T-helper 2 cell (primary cell): ENCODE measurements around the gene TALDO1.

Experiments used
- DNase-seq, 5 experiments: peaks; one replicate each; pipeline versions ENCODE4 v3.0.0 to v3.0.0-alpha.2; 2012 to 2022
- total RNA-seq, 2 donors: gene quantifications; one replicate each; lab custom pipeline; 2026; lab: John Stamatoyannopoulos, UW

TALDO1 gene
- total RNA-seq = 28.7 to 37.4 reads per million in 2 donors

DNA sequence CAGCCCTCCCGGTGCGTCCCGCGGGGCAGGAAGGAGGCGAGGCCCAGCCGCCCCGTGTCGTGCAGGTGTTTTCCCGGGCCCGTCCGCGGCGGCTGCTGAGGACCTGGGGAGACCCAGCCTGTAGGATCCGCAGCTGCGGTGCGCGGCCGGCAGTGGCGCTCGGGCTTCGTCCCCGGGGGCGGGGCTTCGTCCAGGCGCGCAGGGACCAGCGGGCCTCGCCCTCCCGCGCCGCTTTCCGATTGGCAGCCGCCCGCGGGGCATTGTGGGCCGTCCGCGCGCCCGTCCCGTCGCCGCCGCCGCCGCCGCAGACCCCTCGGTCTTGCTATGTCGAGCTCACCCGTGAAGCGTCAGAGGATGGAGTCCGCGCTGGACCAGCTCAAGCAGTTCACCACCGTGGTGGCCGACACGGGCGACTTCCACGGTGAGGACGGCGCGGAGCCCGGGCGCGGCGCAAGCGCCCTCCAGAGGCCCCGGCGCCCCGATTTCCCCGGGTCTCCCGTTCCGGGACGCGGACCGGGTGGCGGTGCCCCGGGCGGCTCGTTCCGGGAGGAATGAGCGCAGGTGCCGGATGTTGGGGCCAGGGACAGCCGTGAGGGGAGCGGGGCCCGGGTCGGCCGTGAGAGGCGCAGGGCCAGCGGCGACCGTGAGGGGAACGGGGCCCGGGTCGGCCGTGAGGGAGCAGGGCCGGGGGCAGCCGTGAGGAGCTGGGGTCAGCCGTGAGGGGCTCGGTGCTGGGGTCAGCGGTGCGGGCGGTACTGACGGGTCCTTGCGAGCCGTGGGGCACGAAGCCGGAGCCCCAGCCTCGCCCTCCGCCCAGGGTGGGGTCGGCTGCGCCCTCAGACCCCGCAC, at the start of gene TALDO1:
TALDO1 (plus strand) TSS at position 307 of the 849 bp plus-strand sequence; CDS start at position 325, 18 bp downstream.
- peak; percentile 65 to 88 (median 77) for DNase-seq

DNA sequence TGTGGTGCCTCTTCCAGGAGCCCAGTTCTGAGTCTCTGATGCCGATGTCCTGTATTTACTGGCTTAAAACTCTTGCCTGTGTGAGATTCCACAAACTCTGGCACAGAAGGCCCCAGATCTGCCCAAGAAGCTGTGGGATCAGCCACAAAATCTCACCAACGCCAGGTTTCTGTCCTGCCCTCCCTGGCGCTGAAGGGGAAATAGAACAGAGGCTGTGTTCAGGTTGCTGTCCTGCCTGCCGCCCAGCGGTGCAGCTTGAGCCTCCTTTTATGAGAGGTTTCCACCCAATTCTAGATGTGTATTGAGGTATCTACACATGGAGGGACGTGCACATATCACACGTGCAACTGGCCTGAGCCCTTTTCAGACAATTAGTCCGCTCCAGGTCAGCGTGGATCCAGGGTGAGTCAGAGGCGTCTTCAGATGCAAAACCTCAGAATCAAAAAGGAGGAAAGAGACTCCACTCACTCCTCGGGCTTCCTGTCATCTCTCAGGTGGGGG, 49.4 kb upstream of the TALDO1 start:
- DNase-seq = no peak

DNA sequence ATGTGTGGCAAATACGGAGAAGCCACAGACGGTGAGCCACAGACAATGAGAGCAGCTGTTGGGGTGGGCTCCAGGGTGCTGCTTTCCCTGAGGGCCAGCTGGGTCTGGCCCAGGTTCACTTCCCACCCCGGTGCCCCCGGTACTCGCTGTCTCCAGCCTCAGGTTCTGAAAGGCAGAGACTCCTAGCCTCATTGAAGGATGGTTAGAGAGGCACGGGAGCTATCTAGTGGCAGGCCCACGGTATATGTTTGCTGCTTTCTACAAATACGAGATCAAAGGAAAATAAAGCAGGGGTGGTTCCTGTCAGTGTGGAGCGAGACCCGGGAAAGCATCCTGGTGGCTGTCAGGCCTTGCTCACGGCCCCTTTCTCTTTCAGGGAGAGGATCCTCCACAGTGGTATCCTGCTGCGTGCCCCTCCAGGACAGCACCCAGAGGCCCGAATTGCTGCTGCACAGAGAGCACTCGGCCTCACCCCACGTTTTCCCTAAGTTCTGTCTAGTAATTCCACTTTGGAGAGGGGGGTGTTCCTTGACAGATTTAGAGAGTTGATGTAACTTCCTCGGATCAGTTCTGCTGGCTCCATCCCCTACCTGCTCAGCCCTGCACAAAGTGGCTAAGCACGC, 48.7 kb upstream of the TALDO1 start:
- DNase-seq = no peak

DNA sequence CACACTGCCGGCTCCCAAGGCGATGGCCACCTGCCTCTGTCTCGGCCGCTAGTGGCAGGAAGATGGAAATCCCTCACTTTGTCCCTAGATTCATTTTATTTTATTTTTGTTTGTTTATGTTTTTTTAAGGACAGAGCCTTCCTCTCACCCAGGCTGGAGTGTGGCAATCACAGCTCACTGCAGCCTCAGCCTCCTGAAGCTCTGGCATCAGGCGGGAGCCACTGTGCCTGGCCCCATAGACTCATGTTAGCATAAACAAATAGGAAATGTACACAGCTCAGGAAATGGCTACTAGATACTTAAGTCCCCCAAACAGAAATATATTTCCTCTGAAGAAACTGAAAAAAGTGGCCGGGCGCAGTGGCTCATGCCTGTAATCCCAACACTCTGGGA, 48.2 kb upstream of the TALDO1 start:
- DNase-seq = no peak

DNA sequence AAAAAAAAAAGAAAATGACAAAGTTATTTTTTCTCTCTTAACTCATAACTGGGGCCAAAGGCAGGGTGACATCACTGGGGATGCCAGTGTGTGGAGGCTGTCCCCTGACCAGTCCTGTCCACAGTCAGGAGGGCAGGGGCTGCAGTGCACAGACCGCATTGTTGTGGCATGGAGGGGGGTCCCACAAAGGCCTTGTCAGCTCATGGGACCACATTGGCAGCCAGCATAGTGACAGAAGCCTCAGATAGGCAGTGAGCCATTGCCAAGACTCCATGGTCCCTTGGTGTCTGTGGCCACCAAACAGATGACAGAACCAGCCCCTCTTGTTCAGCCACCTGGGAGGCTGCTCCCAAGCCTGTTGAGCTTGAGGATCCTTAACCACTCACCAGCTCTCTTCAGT, 47.5 kb upstream of the TALDO1 start:
- no peak for DNase-seq

DNA sequence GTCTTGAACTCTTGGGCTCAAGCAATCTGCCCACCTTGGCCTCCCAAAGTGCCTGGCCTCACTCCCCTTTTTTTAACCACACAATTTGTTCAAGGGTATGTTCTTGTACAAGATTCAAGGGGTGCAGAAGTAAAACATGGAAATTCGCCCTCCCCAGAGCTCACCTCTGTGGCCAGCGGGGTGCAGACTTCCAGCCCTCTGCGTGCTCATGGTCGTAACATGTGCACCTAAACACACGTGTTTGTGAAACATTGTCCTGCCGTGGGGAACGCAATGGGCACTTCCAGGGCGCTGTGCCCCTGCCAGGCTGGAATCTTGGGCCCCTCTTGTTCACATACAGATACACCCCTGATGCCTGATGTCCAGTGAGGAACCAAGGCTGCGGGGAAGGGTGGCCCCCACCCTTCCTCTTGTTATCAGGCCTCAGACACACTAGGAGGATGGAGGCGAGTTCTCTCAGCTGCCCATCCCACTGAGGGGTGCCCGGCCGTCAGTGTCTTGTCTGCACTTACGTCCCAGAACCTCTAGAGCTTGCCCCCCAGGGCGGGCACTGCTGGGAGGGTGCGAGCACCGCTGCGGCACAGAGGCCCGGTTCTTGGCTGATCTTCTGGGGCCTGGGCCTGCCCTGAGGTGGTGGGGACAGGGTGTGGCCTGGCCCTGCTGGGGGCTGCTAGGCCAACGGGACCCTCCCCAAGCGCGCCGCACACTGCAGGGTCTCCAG, 45.4 kb upstream of the TALDO1 start:
- no peak for DNase-seq

DNA sequence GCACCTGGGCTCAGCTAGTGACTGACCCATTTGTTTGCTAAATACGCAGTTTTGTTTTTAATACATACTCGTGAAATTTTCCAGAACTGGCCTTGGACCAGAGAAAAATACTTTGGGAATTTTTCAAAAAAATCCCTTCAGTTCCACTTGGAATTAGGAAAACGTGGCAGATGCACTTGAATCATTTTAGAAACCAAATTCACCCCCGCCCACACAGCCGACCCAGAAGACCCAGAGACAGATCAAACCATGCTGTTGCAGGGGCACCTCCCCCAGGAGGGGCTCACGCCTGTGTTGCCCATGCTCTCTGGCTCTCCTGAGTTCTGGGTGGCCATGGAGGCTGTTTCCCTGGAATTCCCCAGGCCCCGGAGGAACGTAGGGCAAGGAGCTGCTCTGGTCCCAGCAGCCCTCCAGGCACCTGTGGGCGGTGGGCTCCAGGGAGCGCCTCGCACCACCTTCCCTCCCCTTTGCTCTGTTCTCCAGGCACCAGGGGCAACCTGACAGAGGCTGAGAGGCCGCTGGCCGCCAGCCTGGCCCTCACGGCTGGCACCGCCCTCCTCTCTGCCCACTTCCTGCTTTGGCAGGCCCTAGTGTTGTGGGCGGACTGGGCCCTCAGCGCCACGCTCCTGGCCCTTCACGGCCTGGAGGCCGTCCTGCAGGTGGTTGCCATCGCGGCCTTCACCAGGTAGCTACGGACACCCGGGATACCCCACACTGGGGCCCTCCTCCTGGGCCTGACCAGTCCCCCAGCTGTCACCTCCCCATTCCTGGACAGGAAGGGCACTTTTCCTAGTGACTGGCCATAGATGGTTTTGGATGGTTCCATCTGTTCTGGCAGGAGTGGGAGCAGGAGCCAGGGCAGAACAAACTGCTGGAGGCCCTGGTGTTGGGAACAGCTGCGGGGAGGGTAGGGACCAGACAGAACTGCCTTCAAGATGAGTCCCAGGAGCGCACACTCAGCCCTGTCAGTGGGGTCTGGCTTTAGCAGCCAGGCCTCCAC, 44.5 kb upstream of the TALDO1 start:
- no peak for DNase-seq

DNA sequence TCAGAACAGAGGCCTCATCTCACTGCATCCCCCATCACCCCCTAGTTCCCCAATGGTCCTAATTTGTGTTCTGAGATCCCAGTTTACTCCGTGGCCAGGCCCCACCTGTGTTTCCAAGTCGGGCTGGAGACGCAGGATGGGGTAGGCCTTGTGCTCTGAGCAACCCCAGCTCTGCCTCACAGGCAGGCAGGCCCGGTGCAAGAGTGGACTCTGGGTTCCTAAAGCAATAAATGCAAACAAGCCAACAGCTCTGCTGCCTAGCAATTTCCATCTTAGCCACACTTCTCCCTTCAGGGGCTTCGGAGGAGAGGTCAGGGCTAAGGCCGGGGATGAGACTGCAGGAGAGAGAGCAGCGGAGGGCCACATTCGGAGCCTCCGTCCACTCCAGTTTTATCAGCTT, 43.8 kb upstream of the TALDO1 start:
- DNase-seq = no peak

DNA sequence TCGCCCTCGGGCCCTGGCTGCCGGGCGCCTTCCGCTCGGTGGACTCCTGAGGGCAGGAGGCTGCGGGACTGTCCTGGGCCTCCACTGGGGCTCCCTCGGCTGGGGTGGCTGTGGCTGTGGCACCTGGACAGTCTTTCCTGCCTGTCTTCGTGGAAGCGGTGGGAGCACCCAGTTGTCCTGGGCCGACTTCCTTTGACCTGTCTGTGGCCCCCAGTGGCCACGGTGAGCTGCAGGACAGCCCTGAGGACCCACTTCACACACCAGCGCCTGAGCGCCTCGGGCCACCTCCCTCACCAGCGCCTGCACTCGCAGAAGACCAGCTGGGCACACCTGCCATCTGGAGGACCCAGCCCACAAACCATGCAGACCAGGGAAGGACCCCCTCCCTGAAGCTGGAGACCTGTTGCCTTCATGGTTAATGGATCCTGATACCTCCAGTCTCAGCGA, 43.0 kb upstream of the TALDO1 start:
- no peak for DNase-seq

DNA sequence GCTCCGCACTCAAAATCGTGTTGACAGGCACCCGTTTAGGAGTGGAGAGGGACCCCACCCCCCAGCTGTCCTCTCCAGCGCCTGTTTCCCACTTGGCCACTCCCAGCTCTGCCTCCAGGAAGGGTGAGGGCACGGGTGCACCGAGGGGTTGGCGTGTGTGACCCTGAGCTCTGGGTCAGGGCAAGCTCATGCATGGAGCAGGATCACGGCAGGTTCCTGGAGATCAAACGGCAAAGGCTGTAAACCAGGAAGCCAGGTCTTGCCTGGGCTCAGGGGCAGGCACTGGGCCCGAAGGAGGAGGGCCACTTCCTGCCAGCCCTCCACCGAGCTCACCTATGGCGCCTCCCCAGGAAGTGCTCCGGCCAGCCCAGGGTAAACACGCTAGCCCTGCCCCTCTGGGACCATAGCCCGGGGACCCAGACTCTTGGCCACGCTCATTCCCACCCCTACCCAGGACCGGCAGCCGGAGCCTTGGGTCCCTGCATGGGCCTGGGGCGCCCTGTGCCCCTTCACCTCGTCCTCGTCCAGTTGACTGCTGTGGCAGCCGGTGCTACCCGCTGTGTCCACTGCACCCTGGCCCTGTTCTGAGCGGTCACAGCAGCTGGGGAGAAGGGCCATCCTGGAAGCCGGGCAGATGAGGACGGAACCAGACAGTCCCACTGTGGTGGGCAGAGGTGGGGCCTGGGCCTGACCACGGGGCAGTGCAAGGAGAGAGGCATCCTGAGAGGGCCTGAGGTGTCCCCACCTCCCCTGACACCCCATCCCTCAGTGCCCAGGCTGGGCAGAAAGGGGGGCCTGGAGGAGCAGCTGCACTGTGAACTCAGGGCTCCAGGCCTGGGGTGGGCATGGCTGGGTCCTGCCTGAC, 42.3 kb upstream of the TALDO1 start:
- no peak for DNase-seq

DNA sequence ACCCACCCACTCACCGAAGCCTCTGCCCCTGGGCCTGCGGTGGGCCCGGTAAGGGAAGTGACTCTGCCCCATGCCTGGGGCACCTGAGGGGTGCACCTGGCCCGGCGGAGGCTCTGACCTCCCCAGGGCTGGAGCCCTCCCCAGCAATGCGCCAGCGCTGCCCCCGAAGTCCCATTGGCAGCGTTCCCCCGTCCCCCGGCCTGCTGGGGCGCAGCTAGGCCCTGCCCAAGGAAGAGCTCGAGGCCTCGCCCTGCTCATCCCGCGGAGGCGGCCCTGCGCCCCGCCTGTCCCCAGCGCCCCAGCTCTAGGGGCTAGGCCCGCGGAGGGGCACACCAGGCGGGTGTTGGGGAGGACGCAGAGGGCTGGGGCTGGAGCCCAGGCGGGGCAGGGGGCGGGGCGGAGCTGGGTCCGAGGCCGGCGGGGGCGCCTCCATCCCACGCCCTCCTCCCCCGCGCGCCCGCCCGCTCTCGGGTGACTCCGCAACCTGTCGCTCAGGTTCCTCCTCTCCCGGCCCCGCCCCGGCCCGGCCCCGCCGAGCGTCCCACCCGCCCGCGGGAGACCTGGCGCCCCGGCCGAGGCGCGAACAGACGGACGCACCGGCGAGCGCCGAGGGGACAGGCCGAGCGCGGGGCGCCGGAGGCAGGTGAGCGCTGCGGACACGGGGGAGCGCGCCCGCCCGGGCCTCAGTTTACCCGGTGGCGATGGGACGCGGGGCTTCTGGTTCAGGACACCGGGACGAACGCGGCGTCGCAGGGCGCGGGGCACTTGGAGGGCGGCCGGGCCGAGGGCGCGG, 41.4 kb upstream of the TALDO1 start, which contains the start of gene EPS8L2:
EPS8L2 (plus strand) TSS at position 586 of the 793 bp plus-strand sequence. CDS start 3,177 bp downstream, outside the sequence.
- no peak for DNase-seq

DNA sequence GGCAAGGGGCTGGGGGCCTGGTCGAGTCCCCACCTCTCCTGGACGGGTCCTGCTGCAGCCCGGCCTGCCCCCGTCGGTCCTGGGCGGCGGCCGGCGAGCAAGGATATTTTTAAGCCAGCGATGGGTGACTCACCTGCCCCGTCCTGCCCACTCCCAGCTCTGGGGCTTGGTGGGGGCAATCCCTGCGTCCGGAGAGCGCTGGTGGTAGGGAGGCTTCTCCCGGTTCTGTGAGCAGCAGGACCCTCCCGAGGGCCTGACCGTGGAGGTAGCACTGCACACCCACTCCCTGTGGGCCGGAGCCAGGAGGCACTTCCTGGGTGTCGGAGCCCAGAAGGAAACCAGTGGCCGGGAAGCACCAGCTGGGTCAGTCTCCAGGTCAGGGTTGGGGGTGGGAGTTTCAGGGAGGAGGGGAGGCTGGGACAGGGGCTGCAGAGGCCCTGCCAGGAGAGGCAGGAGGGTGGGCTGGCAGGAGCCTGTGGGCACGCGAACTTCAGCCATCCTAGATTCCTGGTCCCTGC, 40.8 kb upstream of the TALDO1 start:
- no peak for DNase-seq

DNA sequence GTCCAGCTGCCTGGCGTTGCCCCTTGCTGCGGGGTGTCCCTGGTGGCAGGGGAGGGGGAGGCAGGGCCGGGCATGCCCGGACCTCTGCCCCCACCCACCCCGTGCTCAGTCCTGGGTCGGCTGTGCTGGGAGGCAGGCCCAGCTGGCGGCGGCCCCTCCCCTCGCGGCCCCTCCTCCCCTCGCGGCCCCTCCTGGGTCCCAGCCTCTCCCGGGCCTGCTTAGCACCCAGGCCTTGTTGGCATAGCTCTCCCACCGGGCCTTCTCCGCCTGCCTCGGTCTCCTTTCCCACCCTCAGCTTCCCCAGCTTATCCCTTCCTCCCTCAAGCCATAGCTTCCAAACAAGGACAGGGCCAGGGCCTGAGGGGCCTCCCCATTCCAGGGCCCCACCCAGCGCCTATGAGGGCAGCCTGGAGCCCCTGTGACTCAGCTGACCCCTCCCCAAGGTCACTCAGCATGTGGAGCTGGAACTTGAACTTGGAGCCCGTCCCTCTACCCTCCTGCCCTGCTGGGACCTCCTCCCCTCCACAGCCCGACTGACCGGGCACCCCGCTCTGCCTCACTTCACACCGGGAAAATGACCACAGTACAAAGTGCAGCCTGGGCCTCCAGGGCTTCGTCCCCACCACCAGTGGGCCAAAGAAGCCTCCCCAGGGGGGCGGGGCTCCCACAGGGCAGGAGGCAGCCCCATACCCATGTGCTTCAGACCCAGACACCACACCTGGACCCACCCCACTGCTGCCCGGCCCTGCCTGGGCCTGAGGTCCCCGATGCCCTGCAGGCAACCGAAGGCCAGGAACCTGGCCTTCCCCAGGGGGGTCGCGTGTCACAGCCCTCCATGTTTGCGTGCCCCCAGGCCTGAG, 40.1 kb upstream of the TALDO1 start:
- no peak for DNase-seq

DNA sequence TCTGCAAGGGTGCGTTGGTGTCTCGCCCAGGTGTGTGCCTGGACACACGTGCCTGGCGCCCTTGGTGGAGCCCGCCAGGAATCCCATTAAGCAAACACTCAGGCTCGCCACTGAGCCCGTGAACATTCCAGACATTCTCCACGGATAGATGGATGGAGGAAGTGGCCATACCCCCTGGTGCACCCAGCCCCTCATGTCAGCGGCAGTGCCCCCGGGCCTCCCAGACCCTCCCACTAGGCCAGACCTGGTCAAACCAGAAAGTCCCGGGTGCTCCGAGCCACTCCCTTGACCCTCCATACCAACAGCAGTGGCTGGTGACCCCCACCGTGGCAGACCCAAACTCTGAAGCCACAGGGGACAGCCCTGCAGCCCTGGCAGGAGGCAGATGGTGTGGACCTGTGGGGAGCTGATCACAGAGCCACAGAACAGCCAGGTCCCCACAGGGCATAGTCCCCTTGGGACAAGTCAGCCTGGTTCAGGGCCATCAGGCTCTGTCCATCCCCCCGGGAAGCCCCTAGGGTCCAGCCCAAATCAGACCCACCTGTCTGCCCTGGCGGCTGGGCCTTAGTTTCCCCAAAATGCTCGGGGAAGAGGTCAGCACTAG, 39.3 kb upstream of the TALDO1 start:
- DNase-seq = no peak

DNA sequence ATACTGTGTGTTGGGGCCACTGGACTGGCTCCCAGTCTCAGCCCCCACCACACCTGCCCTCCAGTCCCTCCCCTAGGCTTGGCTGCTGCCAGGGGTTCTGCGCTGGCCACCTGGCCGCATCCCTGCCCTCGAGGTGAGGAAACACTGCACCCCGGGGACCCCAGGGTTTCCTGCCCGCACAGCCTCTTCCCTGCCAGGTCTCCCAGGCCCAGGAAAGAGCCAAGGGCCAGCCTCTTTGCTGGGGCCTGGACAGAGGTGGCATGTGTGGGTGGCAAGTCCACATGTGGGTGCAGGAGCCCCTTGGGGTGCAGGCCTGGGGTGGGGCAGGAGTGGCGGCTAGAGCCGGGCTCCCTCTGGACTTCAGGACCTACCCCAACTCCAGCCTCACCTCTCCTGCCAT, 38.8 kb upstream of the TALDO1 start:
- DNase-seq = no peak

DNA sequence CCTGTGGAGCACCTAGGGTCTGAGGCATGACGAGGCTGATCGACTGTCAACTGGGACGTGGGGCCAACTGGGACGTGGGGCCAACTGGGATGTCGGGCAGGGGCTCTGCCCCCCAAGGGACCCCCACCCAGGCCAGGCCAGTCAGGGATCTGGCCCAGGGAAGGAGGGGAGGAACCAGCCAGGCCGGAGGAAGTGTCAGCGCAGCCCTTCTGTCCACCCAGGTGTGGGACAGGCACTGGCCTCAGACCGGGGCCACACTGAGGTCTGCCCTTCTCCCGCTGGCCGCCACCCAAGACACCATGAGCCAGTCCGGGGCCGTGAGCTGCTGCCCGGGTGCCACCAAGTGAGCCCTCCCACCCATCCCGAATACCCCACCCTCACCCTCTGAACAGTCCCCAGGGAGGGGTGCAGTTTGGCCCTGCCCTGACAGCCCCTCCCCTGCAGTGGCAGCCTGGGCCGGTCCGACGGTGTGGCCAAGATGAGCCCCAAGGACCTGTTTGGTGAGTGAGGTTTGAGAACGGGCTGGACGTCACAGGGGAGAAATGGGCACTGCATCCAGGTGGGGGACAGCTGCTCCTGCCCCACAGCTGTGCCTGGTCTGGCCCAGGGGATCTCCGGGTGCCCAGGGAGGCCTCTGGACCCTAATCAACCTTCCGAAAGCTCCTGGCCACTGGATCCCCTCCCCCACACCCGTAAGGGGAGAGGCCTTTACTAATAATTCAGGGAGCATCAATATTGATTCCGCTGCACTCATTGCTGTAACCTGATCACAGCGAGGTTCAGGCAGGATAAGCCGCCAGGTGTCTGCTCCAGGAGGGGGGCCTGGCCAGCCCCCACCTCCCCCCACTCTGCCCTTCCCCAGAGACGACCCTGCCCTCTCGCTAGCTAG, 37.9 kb upstream of the TALDO1 start:
- no peak for DNase-seq

DNA sequence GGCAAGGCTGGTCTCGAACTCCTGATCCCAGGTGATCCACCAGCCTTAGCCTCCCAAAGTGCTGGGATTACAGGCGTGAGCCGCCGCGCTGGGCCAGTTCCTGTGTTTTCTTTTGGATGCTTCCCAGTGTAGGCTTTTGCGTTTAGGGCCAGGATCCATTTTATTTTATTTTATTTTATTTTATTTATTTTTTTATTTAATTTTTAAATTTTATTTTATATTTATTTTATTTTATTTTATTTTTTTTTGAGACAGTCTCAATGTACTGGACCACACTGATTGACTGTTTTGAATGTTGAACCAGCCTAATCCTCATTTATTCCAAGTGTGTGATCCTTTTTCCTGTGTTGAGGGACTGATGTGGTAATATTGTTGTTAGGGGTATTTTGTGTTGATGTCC, 32.8 kb upstream of the TALDO1 start:
- no peak for DNase-seq
